ENCODE measurements around the gene ZMYM4.

- TF ChIP-seq CTCF (IDR thresholded peaks at IDR 0.05) (no peak), JUN (IDR thresholded peaks at IDR 0.05) (no peak), POLR2A (IDR thresholded peaks at IDR 0.05; ENCODE audit: low read length) (no peak), MAX (IDR thresholded peaks at IDR 0.05) (no peak), KDM1A (IDR thresholded peaks at IDR 0.05; ENCODE audit: low read depth) (no peak)
Observed at GRCh38 chr1:35436078-35436477, 167.6 kb downstream of the ZMYM4 start.

All from A549 (cell line).